HepG2 (cell line): ENCODE results near the gene DDI2. TPM values are rescaled to one million over a fixed set of nuclear protein-coding genes. Genes with fewer than 3 reads are reported as not detected.

Source experiments
- ATAC-seq: fragments of 200-7000 bp; cut with Tn5 transposase; 3 replicates; pipeline ENCODE4 v1.9.1; 2020; ENCODE audit warnings: mild to moderate bottlenecking, moderate library complexity
- BruUV-seq: library from RNA; stranded (reverse); fragments of 400-500 nt; replicated peaks from 2 replicates; lab custom pipeline; 2021; lab: Mats Ljungman, UMichigan
- CTCF ChIA-PET: fragments of 300-600 bp; formaldehyde crosslinking; extraction: SDS; loops from one replicate; lab custom pipeline; 2021; ENCODE audit warnings: low total read pairs, inconsistent platforms, low intra/inter-chr PET ratio; lab: Yijun Ruan, JAX
- POLR2A ChIA-PET: fragments of 350-600 bp; sonication (Branson Sonifier 250); formaldehyde crosslinking; loops from one replicate; lab custom pipeline; 2020; ENCODE audit warnings: antibody characterized with exemption, inconsistent platforms; lab: Yijun Ruan, JAX
- DNase-seq: peaks from one replicate; pipeline ENCODE4 v3.0.0-alpha.2; 2015; ENCODE audit warnings: low spot score
- FAIRE-seq: peaks from 3 replicates; lab custom pipeline; 2011; peaks lifted over from hg19 to GRCh38; lab: Jason Lieb, UNC
- H2AFZ ChIP-seq: one replicate; pipeline ENCODE4 v1.6.1; 2011; ENCODE audit warnings: low read length, inconsistent platforms
- H3K27ac ChIP-seq: fragments of 300-600 bp; 3 replicates; pipeline ENCODE4 v1.8.0; 2011; ENCODE audit warnings: mixed run types, mild to moderate bottlenecking, mixed read lengths, low read length, inconsistent platforms; ENCODE audit not compliant: insufficient read depth; ENCODE audit errors: extremely low read length
- H3K27me3 ChIP-seq, 2 experiments: fragments of 200-600 bp in 1 of 2; 2 replicates in 1 of 2; 3 replicates in 1 of 2; pipeline versions ENCODE4 v1.6.0 to v1.8.0; 2011; ENCODE audit warnings: low read length in 2 of 2, mild to moderate bottlenecking in 2 of 2, moderate library complexity in 2 of 2, inconsistent platforms in 1 of 2; ENCODE audit not compliant: insufficient read depth in 2 of 2, control insufficient read depth in 1 of 2
- H3K36me3 ChIP-seq, 2 experiments: fragments of 200-600 bp in 1 of 2; replicated peaks in 1 of 2; 2 replicates in 1 of 2; 3 replicates in 1 of 2; pipeline versions ENCODE4 v1.5.1 to v1.8.0; 2011; ENCODE audit warnings: low read length in 2 of 2, inconsistent platforms in 1 of 2; ENCODE audit not compliant: insufficient read depth in 2 of 2, control insufficient read depth in 1 of 2
- H3K4me1 ChIP-seq: 2 replicates; pipeline ENCODE4 v1.5.1; 2012; ENCODE audit warnings: low read length, inconsistent platforms; ENCODE audit not compliant: insufficient read depth
- H3K4me2 ChIP-seq: 2 replicates; pipeline ENCODE4 v1.6.0; 2011; ENCODE audit warnings: low read depth, low read length, inconsistent platforms
- H3K4me3 ChIP-seq, 3 experiments: fragments of 200-600 bp in 1 of 3; sonication (generic), shearing (Covaris generic) in 1 of 3; replicated peaks in 1 of 3; 2 replicates each; pipeline ENCODE4 v1.5.1; 2011 to 2016; ENCODE audit warnings: low read length in 3 of 3, inconsistent platforms in 2 of 3, low read depth in 2 of 3, mild to moderate bottlenecking in 2 of 3, control low read depth in 1 of 3, mixed read lengths in 1 of 3; ENCODE audit not compliant: insufficient read depth in 1 of 3
- H3K79me2 ChIP-seq: one replicate; pipeline ENCODE4 v1.6.1; 2011; ENCODE audit warnings: low read length, inconsistent platforms; ENCODE audit not compliant: insufficient read depth
- H3K9ac ChIP-seq: 2 replicates; pipeline ENCODE4 v1.6.0; 2011; ENCODE audit warnings: mild to moderate bottlenecking, low read depth, low read length, inconsistent platforms; ENCODE audit not compliant: insufficient read depth
- H3K9me3 ChIP-seq: 2 replicates; pipeline ENCODE4 v1.5.1; 2012; ENCODE audit warnings: mild to moderate bottlenecking, low read length
- H4K20me1 ChIP-seq: 2 replicates; pipeline ENCODE4 v1.6.0; 2011; ENCODE audit warnings: inconsistent platforms, mild to moderate bottlenecking, low read length, moderate library complexity; ENCODE audit not compliant: insufficient read depth
- CENPT ChIP-seq: sonication (generic); formaldehyde crosslinking; IDR thresholded peaks from 2 replicates; pipeline ENCODE4 v1.8.0; 2022; ENCODE audit warnings: low read depth, mild to moderate bottlenecking, moderate library complexity, missing genetic modification reagents
- EP300 ChIP-seq, 3 experiments: sonication (generic) in 1 of 3; formaldehyde crosslinking in 1 of 3; IDR thresholded peaks; 2 replicates each; pipeline versions ENCODE4 v1.5.1 to v1.6.1; 2011 to 2020; ENCODE audit warnings: low read depth in 2 of 3, low read length in 2 of 3, borderline replicate concordance in 1 of 3, improper control_type of control experiment in 1 of 3, mild to moderate bottlenecking in 1 of 3, missing genetic modification reagents in 1 of 3, moderate library complexity in 1 of 3
- EZH2 ChIP-seq: conservative IDR thresholded peaks from 2 replicates; pipeline ENCODE4 v1.6.1; 2012; ENCODE audit warnings: mild to moderate bottlenecking, low read depth, low read length, moderate library complexity
- NCOR1 ChIP-seq: fragments of 200-600 bp; sonication (generic); IDR thresholded peaks from 2 replicates; pipeline ENCODE4 v1.7.0; 2017; ENCODE audit warnings: antibody characterized with exemption, low read length, borderline replicate concordance
- PRPF4 ChIP-seq: fragments of 200-400 bp; formaldehyde crosslinking; IDR thresholded peaks from 2 replicates; pipeline ENCODE4 v1.6.1; 2016; ENCODE audit warnings: low read length, low read depth; ENCODE audit not compliant: poor library complexity, severe bottlenecking
- SSRP1 ChIP-seq: IDR thresholded peaks from 2 replicates; pipeline ENCODE4 v1.6.1; 2016; ENCODE audit warnings: control low read depth
- YEATS2 ChIP-seq: sonication (generic); formaldehyde crosslinking; IDR thresholded peaks from 2 replicates; pipeline ENCODE4 v1.4.0; 2020; ENCODE audit warnings: missing genetic modification reagents, borderline replicate concordance
- ZFP37 ChIP-seq: sonication (generic); formaldehyde crosslinking; IDR thresholded peaks from 2 replicates; pipeline ENCODE4 v1.4.0; 2020; ENCODE audit warnings: missing genetic modification reagents, borderline replicate concordance
- ZNF318 ChIP-seq: sonication (generic); formaldehyde crosslinking; IDR thresholded peaks from 2 replicates; pipeline ENCODE4 v1.4.0; 2020; ENCODE audit warnings: mild to moderate bottlenecking, missing genetic modification reagents
- ZNF337 ChIP-seq: sonication (generic); formaldehyde crosslinking; IDR thresholded peaks from 2 replicates; pipeline ENCODE4 v1.5.1; 2020; ENCODE audit warnings: missing genetic modification reagents, low read depth, mild to moderate bottlenecking, borderline replicate concordance
- ZNF549 ChIP-seq: sonication (generic); formaldehyde crosslinking; IDR thresholded peaks from 2 replicates; pipeline ENCODE4 v1.5.0; 2020; ENCODE audit warnings: missing genetic modification reagents
- ZNF574 ChIP-seq: sonication (generic); formaldehyde crosslinking; IDR thresholded peaks from 2 replicates; pipeline ENCODE4 v1.4.0; 2020; ENCODE audit warnings: missing genetic modification reagents
- ZNF768 ChIP-seq: sonication (generic); formaldehyde crosslinking; IDR thresholded peaks from 2 replicates; pipeline ENCODE4 v1.4.0; 2020; ENCODE audit warnings: missing genetic modification reagents
- in situ Hi-C: cut with HindIII; loops from 2 replicates; pipeline ENCODE4 v1.10.0; 2017; ENCODE audit warnings: low pct_unique_long_range_greater_than_20kb; ENCODE audit not compliant: extremely low pct_ligation_motif_present
- intact Hi-C: fragments of 100-400 bp; cut with micrococcal nuclease; formaldehyde crosslinking; loops from one replicate; pipeline ENCODE4 v1.10.0; 2022; ENCODE audit not compliant: unreplicated experiment
- polyA plus RNA-seq, 8 experiments: library from polyadenylated mRNA; depleted of rRNA in 3 of 8; stranded (reverse) in 7 of 8; unstranded in 1 of 8; fragments of >200 nt; fragmentation: Illumina TruSeq in 4 of 8; extraction: Trizol in 4 of 8; gene quantifications; 2 replicates each; pipeline versions ENCODE4 v1.2.1 to v1.2.3, GENCODE V29; 2011 to 2016; ENCODE audit warnings: low read depth in 4 of 8, missing spikeins in 1 of 8, mixed read lengths in 1 of 8; ENCODE audit not compliant: insufficient read depth in 1 of 8
- total RNA-seq, 5 experiments: library from RNA; depleted of rRNA; stranded (reverse); fragments of >200 nt; fragmentation: Illumina TruSeq; extraction: Trizol; gene quantifications; 2 replicates each; pipeline ENCODE4 v1.2.3, GENCODE V29; 2016; ENCODE audit warnings: low read depth in 1 of 5

Gene DDI2
- total and polyA plus RNA-seq, 2 of the 13 experiments (the other 11 are each of a cell fraction or from before 2014, with no cell fraction given): 8.5 to 25.7 TPM

- no peak for TF ChIP-seq ZNF318 (CRISPR knock-in tag)
- no peak for TF ChIP-seq CENPT (CRISPR knock-in tag)
- no peak for TF ChIP-seq NCOR1
- no peak for TF ChIP-seq YEATS2 (CRISPR knock-in tag)
- no peak for TF ChIP-seq ZFP37 (CRISPR knock-in tag)
- TF ChIP-seq, all 625 proteins: peak for 0
These were observed 20.6 kb downstream of the DDI2 start (continued) for GRCh38 chr1:15637826-15638225.

- no TSS peak for BruUV-seq
- TF ChIP-seq PRPF4 (no peak), EP300 (IDR thresholded peaks at IDR 0.05; ENCODE audit: low read depth in 2 of 2, low read length in 2 of 2) (no peak), EP300 (CRISPR knock-in tag; IDR thresholded peaks at IDR 0.05; ENCODE audit: borderline replicate concordance) (no peak), ZNF768 (no peak), ZNF549 (no peak), EZH2 (no peak), SSRP1 (CRISPR knock-in tag) (no peak), ZNF574 (CRISPR knock-in tag) (no peak), ZNF337 (no peak)
These were observed 22.0 kb downstream of the DDI2 start for GRCh38 chr1:15639262-15639661.

More at GRCh38 chr1:15639262-15639661, 22.0 kb downstream of the DDI2 start:
- no peaks in the 10 kb centered on the region for H3K4me1 ChIP-seq
- FAIRE-seq (no peak), ATAC-seq (no peak), DNase-seq (no peak)
- peaks cover 5% of the 10 kb centered on the region for H3K79me2 ChIP-seq
- in situ Hi-C loops: no loop called here
- no peak overlapping the region for H3K4me2 ChIP-seq
- no peak overlapping the region for H3K9ac ChIP-seq
- no peaks in the 10 kb centered on the region for H4K20me1 ChIP-seq
- H3K27me3 ChIP-seq: no peaks in the 10 kb centered on the region
- H3K27ac ChIP-seq: no peak overlapping the region
- H2AFZ ChIP-seq: no peak overlapping the region
- POLR2A ChIA-PET: no interaction called here
- peaks cover 45 to 93% of the 10 kb centered on the region in 2 experiments for H3K36me3 ChIP-seq
- intact Hi-C loops: no loop called here
- no peaks in the 10 kb centered on the region for H3K9me3 ChIP-seq
- CTCF ChIA-PET: no interaction called here
- no peak overlapping the region for H3K4me3 ChIP-seq
